CD14-positive monocyte (primary cell): ENCODE measurements around the gene MRPL24. TPM values are rescaled to one million over a fixed set of nuclear protein-coding genes. Genes with fewer than 3 reads are reported as not detected.

Source experiments
- DNase-seq, 3 donors: peaks; one replicate each; pipeline ENCODE4 v3.0.0-alpha.2; 2011 to 2022
- H2AFZ ChIP-seq: 2 replicates; pipeline ENCODE4 v1.6.0; 2012; ENCODE audit warnings: mild to moderate bottlenecking, low read depth, low read length, inconsistent platforms; ENCODE audit not compliant: insufficient read depth, poor library complexity, severe bottlenecking
- H3K27ac ChIP-seq, 2 donors: 1 replicate in 1 of 2; 2 replicates in 1 of 2; pipeline ENCODE4 v1.5.1; 2012 to 2013; ENCODE audit warnings: low read length in 2 of 2, control low read depth in 1 of 2, inconsistent platforms in 1 of 2, low read depth in 1 of 2, mild to moderate bottlenecking in 1 of 2
- H3K27me3 ChIP-seq, 2 donors: one replicate each; pipeline versions ENCODE4 v1.6.0 to v1.6.1; 2011 to 2013; ENCODE audit warnings: low read length in 2 of 2; ENCODE audit not compliant: control insufficient read depth in 2 of 2, insufficient read depth in 2 of 2
- H3K36me3 ChIP-seq, 2 donors: replicated peaks in 1 of 2; 1 replicate in 1 of 2; 2 replicates in 1 of 2; pipeline versions ENCODE4 v1.5.1 to v1.6.1; 2012 to 2013; ENCODE audit warnings: low read length in 2 of 2, control low read depth in 1 of 2, inconsistent platforms in 1 of 2, mild to moderate bottlenecking in 1 of 2; ENCODE audit not compliant: insufficient read depth in 2 of 2, control insufficient read depth in 1 of 2
- H3K4me1 ChIP-seq, 2 donors: 1 replicate in 1 of 2; 2 replicates in 1 of 2; pipeline versions ENCODE4 v1.5.1 to v1.6.1; 2012 to 2013; ENCODE audit warnings: low read length in 2 of 2, control low read depth in 1 of 2, inconsistent platforms in 1 of 2, mild to moderate bottlenecking in 1 of 2, moderate library complexity in 1 of 2; ENCODE audit not compliant: insufficient read depth in 2 of 2, control insufficient read depth in 1 of 2
- H3K4me2 ChIP-seq: replicated peaks from 2 replicates; pipeline ENCODE3; 2012; ENCODE audit warnings: low read length, moderate library complexity, mild to moderate bottlenecking; ENCODE audit not compliant: poor library complexity, severe bottlenecking; ENCODE audit errors: extremely low read depth
- H3K4me3 ChIP-seq, 3 experiments: fragments of 200-600 bp in 1 of 3; sonication (generic) in 1 of 3; replicated peaks in 1 of 3; 1 replicate in 2 of 3; 2 replicates in 1 of 3; pipeline ENCODE4 v1.5.1; 2011 to 2013; ENCODE audit warnings: low read length in 3 of 3, mild to moderate bottlenecking in 3 of 3, control low read depth in 2 of 3, low read depth in 2 of 3, inconsistent platforms in 1 of 3, moderate library complexity in 1 of 3
- H3K79me2 ChIP-seq: 2 replicates; pipeline ENCODE4 v1.6.0; 2012; ENCODE audit warnings: mild to moderate bottlenecking, control low read depth, inconsistent platforms, low read length, moderate library complexity; ENCODE audit not compliant: insufficient read depth
- H3K9ac ChIP-seq: 2 replicates; pipeline ENCODE4 v1.6.0; 2017; ENCODE audit warnings: low read length, mild to moderate bottlenecking; ENCODE audit not compliant: insufficient read depth, poor library complexity, severe bottlenecking
- H3K9me3 ChIP-seq, 2 donors: replicated peaks in 1 of 2; 1 replicate in 1 of 2; 2 replicates in 1 of 2; pipeline versions ENCODE4 v1.5.1 to v1.6.1; 2012 to 2013; ENCODE audit warnings: low read length in 2 of 2, control low read depth in 1 of 2; ENCODE audit not compliant: control insufficient read depth in 1 of 2, insufficient read depth in 1 of 2
- H4K20me1 ChIP-seq: 2 replicates; pipeline ENCODE4 v1.6.0; 2012; ENCODE audit warnings: mild to moderate bottlenecking, low read length, control low read depth, moderate library complexity; ENCODE audit not compliant: insufficient read depth
- H3K27ac Mint-ChIP-seq, 7 donors: one replicate each; pipeline ENCODE4 v1.8.0; 2020; ENCODE audit warnings: mild to moderate bottlenecking in 7 of 7, mixed read lengths in 7 of 7, moderate library complexity in 6 of 7, inconsistent platforms in 2 of 7
- H3K27me3 Mint-ChIP-seq, 3 donors: one replicate each; pipeline ENCODE4 v1.8.0; 2021 to 2022; ENCODE audit warnings: low read depth in 3 of 3, mild to moderate bottlenecking in 3 of 3, mixed read lengths in 3 of 3, moderate library complexity in 3 of 3, inconsistent platforms in 1 of 3
- H3K36me3 Mint-ChIP-seq, 2 donors: one replicate each; pipeline ENCODE4 v1.8.0; 2020; ENCODE audit warnings: mixed read lengths in 2 of 2, inconsistent platforms in 1 of 2, mild to moderate bottlenecking in 1 of 2
- H3K4me1 Mint-ChIP-seq: one replicate; pipeline ENCODE4 v1.8.0; 2020; ENCODE audit warnings: mild to moderate bottlenecking, mixed read lengths
- H3K4me3 Mint-ChIP-seq, 2 donors: one replicate each; pipeline ENCODE4 v1.8.0; 2020; ENCODE audit warnings: mild to moderate bottlenecking in 2 of 2, mixed read lengths in 2 of 2, moderate library complexity in 1 of 2
- H3K9me3 Mint-ChIP-seq, 7 donors: one replicate each; pipeline ENCODE4 v1.8.0; 2020 to 2022; ENCODE audit warnings: mixed read lengths in 7 of 7, mild to moderate bottlenecking in 6 of 7, moderate library complexity in 6 of 7, inconsistent platforms in 2 of 7
- WGBS: methylation state at CpG from one replicate; pipeline ENCODE4 v1.1.5; 2013; ENCODE audit warnings: missing lambda C conversion rate; ENCODE audit not compliant: insufficient coverage; 5-methylcytosine and 5-hydroxymethylcytosine counted together
- intact Hi-C, 2 donors: fragments of 100-400 bp; cut with micrococcal nuclease; formaldehyde crosslinking; loops; one replicate each; pipeline versions ENCODE4 v1.15.0 to v1.15.1; 2023
- polyA plus RNA-seq, 3 donors: library from polyadenylated mRNA; depleted of rRNA in 1 of 3; unstranded in 2 of 3; stranded (reverse) in 1 of 3; fragments of 300-500 nt in 2 of 3; fragments of >200 nt in 1 of 3; fragmentation: Illumina TruSeq in 2 of 3; gene quantifications; 1 replicate in 2 of 3; 2 replicates in 1 of 3; pipeline ENCODE4 v1.2.3, GENCODE V29; 2012 to 2021
- TF ChIP-seq, protein P1 (sequence below): fragments of 200-600 bp; IDR thresholded peaks from one replicate; pipeline ENCODE4 v1.8.0; 2022; ENCODE audit warnings: antibody characterized with exemption, mild to moderate bottlenecking

The MRPL24 gene
- polyA plus RNA-seq, 3 donors: 28.7 to 47.0 (median 38.4) TPM

DNA sequence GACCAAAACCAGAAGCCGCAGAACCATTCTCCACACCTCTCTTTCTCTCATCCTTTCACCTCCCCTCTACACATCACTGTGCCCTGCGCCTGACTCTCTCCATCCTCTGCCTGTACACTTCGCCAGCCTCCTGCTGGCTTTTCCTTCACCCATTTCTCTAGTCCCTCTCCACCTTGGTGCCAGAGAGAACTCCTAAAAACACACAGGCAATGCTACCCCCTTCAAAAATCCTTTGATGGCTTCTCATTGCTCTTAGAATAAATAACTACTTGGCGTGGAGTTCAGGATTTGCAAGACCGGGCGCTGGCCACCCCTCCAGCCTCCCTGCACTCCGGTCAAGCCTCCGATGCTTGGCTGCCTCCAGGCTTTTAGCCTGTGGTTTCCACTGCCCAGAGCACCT, 44.1 kb downstream of the MRPL24 start:
- H3K4me3 Mint-ChIP-seq: peak overlapping the region in 1 of 2 donors; percentile 14
- WGBS: 96% methylated on average over 8 of the region's 8 CpGs
- no peaks in the 10 kb centered on the region for H3K36me3 Mint-ChIP-seq
- H3K4me1 ChIP-seq: peaks cover 2 to 8% of the 10 kb centered on the region in 2 donors
- H3K4me3 ChIP-seq: no peak overlapping the region
- DNase-seq: no peak
- no peaks in the 10 kb centered on the region for H3K79me2 ChIP-seq
- peak overlapping the region in 1 of 7 donors; percentile 51 for H3K27ac Mint-ChIP-seq
- H3K27me3 Mint-ChIP-seq: peaks cover 54 to 58% (median 56%) of the 10 kb centered on the region in 3 donors
- no peak overlapping the region for H2AFZ ChIP-seq
- intact Hi-C loops: loop anchor here (10.0 kb wide), 2 partner anchors 158 to 188 kb away; partner anchors contain the start of gene INSRR (in 1 of the 2)
- no peak overlapping the region for H3K27ac ChIP-seq
- TF ChIP-seq, protein P1, sequence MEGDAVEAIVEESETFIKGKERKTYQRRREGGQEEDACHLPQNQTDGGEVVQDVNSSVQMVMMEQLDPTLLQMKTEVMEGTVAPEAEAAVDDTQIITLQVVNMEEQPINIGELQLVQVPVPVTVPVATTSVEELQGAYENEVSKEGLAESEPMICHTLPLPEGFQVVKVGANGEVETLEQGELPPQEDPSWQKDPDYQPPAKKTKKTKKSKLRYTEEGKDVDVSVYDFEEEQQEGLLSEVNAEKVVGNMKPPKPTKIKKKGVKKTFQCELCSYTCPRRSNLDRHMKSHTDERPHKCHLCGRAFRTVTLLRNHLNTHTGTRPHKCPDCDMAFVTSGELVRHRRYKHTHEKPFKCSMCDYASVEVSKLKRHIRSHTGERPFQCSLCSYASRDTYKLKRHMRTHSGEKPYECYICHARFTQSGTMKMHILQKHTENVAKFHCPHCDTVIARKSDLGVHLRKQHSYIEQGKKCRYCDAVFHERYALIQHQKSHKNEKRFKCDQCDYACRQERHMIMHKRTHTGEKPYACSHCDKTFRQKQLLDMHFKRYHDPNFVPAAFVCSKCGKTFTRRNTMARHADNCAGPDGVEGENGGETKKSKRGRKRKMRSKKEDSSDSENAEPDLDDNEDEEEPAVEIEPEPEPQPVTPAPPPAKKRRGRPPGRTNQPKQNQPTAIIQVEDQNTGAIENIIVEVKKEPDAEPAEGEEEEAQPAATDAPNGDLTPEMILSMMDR: no peak
- no peaks in the 10 kb centered on the region for H4K20me1 ChIP-seq
- no peak overlapping the region for H3K4me2 ChIP-seq
- H3K36me3 ChIP-seq: no peaks in the 10 kb centered on the region
- peaks cover 0 to 3% of the 10 kb centered on the region in 2 donors for H3K9me3 ChIP-seq
- H3K4me1 Mint-ChIP-seq: peaks cover 14% of the 10 kb centered on the region
- H3K9me3 Mint-ChIP-seq: peaks cover 0 to 7% (median 3%) of the 10 kb centered on the region in 7 donors
- peaks cover 15 to 49% of the 10 kb centered on the region in 2 donors for H3K27me3 ChIP-seq
- H3K9ac ChIP-seq: no peak overlapping the region

DNA sequence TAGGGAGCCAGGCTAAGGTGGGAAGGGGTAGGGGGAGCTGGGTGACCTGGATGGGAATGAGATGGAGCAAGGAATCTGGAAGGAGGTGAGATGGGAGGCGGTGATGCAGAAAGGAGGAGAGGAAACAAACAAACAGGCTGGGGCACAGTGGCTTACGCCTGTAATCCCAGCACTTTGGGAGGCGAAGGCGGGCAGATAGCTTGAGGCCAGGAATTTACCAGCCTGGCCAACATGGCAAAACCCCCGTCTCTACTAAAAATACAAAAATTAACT, 46.3 kb downstream of the MRPL24 start:
- Mint-ChIP-seq H3K4me3 (no peak overlapping the region), H3K9me3 (peaks cover 0 to 14% (median 7%) of the 10 kb centered on the region in 7 donors), H3K27ac (no peak overlapping the region), H3K4me1 (peaks cover 18% of the 10 kb centered on the region), H3K27me3 (peaks cover 61 to 70% (median 66%) of the 10 kb centered on the region in 3 donors), H3K36me3 (peaks cover 0 to under 1% of the 10 kb centered on the region in 2 donors)
- TF ChIP-seq, protein P1: no peak
- Histone ChIP-seq H3K4me2 (no peak overlapping the region), H3K36me3 (no peaks in the 10 kb centered on the region), H3K9me3 (peaks cover 0 to 11% of the 10 kb centered on the region in 2 donors), H3K79me2 (no peaks in the 10 kb centered on the region), H3K27ac (no peak overlapping the region), H4K20me1 (no peaks in the 10 kb centered on the region), H2AFZ (no peak overlapping the region), H3K27me3 (peaks cover 30 to 59% of the 10 kb centered on the region in 2 donors), H3K4me1 (peaks cover 2 to 10% of the 10 kb centered on the region in 2 donors), H3K9ac (no peak overlapping the region), H3K4me3 (no peak overlapping the region)
- WGBS: no CpG with 5 or more reads among the region's 5 CpGs
- intact Hi-C loops: loop anchor here (10.0 kb wide), 2 partner anchors 160 to 190 kb away; partner anchors contain the start of gene INSRR (in 1 of the 2)
- no peak for DNase-seq
